GM12864 (cell line): Measurements from ENCODE around the gene LSP1.

Experiments
- DNase-seq: peaks from one replicate; pipeline ENCODE4 v3.0.0-alpha.2; 2011; ENCODE audit warnings: low read depth
- H3K4me3 ChIP-seq: 2 replicates; pipeline ENCODE4 v1.5.1; 2011; ENCODE audit warnings: mild to moderate bottlenecking, low read depth, low read length, control low read depth
- CTCF ChIP-seq: IDR thresholded peaks from 2 replicates; pipeline ENCODE4 v1.5.1; 2011; ENCODE audit warnings: low read depth, mild to moderate bottlenecking, moderate library complexity, low read length, control low read depth, inconsistent platforms; ENCODE audit errors: missing control alignments

LSP1 gene

DNA sequence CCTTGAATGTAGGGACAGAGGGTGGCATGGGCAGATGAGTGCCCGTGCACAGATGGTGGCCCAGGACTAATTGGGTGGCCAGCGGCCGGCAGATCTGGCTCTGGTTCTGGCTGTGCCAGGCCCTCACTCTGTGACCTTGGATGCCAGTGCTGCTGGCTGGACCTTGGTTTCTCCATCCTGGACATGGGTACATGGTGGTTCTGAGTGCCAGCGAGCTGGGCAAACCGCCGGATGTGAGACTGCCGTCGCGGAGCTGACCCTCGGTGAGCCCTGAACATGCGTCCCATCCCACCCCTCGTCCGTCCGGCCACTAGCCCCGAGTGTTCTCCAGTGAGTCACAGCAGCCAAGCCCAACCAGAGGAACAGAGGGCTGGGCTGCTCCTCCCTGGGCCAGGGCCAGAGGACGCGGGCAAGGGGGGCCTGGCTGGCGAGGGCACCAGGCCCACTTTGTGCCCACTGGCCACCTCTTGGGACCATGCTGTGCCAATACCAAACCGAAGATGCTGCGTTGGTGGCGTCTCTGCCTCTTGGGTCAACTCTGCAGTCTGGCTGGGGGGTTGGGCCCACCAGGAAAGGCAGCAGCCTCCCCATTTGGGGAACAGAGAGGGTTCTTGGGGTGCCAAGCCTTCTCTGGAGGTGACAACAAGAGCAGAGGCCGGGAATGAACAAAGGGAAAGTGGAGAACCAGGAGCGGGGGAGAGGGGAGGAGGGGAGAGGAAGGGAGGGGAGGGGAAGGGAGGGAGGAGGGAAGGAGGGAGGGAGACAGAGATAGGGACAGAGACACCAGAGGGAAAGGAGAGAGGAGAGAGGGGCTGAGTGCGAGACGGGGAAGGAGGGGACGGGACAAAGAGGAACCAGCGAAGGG is 10.7 kb downstream of the LSP1 start:
- DNase-seq: no peak
- no peak for TF ChIP-seq CTCF
- H3K4me3 ChIP-seq: no peak overlapping the region

- TF ChIP-seq CTCF: no peak
Observed at GRCh38 chr11:1864231-1864630, 11.3 kb downstream of the LSP1 start.

GRCh38 chr11:1864831-1865665 is 12.2 kb downstream of the LSP1 start:
- no peak overlapping the region for H3K4me3 ChIP-seq
- no peak for DNase-seq
- TF ChIP-seq CTCF: no peak

More at GRCh38 chr11:1864231-1864630, 11.3 kb downstream of the LSP1 start:
- no peak overlapping the region for H3K4me3 ChIP-seq
- DNase-seq: no peak

DNA sequence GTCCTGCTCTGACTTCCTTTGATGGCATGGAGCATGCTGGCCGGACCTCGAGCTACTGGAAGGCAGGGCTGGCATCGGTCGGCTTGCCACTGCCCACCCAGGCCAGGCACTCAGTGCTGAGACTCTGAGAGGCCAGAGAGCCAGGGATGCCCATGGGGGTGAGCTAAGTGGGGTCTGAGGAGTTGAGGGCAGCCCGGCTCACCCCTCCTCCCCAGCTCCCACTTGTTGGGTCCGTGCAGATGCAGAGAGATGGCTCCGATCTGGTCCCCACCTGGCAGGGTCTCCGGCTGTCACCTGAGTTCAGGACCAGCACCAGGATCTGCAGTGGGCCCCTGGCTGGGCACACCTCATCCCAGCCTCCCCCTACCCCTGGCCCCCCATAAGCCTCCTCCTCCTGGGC is 13.3 kb downstream of the LSP1 start:
- no peak for TF ChIP-seq CTCF

DNA sequence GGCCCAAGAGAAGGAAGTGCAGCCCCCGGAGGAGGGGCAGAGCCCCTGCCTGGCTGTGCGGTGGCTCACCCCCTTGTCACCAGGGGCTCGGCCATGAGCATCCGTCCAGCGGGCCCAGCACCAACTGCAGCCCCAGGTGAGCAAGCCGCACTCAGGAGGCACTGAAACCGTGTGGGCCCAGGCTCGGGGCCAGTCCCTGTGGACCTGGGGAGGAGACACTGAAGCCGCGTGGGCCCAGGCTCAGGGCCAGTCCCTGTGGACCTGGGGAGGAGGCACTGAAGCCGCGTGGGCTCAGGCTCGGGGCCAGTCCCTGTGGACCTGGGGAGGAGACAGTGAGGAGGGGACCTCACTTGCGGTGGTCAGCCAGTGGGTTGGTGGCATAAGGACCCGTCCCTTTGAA is 13.9 kb downstream of the LSP1 start:
- no peak for TF ChIP-seq CTCF
- no peak for DNase-seq

More for the DNA sequence above, 13.3 kb downstream of the LSP1 start:
- H3K4me3 ChIP-seq: no peak overlapping the region
- no peak for DNase-seq

GRCh38 chr11:1867381-1867780 is 14.5 kb downstream of the LSP1 start:
- no peak for TF ChIP-seq CTCF
- DNase-seq: no peak
- no peak overlapping the region for H3K4me3 ChIP-seq

More for the DNA sequence above, 13.9 kb downstream of the LSP1 start:
- no peak overlapping the region for H3K4me3 ChIP-seq
